HG02981 (cell line): ENCODE results near the gene RASAL2.
"Not testable (repeated sequence)": the region's sequence is repeated elsewhere in the genome, so short reads cannot be mapped to it uniquely, and the experiment has no call there.

Experiments used
- ATAC-seq: cut with Tn5 transposase; IDR thresholded peaks from one replicate; pipeline ENCODE4 v1.9.1; 2021; ENCODE audit warnings: mild to moderate bottlenecking, moderate library complexity; ENCODE audit not compliant: unreplicated experiment

RASAL2 gene

GRCh38 chr1:178151831-178152230, 57.9 kb downstream of the RASAL2 start:
- ATAC-seq, result no peak

GRCh38 chr1:178155481-178156255, 61.8 kb downstream of the RASAL2 start:
- no peak for ATAC-seq

DNA sequence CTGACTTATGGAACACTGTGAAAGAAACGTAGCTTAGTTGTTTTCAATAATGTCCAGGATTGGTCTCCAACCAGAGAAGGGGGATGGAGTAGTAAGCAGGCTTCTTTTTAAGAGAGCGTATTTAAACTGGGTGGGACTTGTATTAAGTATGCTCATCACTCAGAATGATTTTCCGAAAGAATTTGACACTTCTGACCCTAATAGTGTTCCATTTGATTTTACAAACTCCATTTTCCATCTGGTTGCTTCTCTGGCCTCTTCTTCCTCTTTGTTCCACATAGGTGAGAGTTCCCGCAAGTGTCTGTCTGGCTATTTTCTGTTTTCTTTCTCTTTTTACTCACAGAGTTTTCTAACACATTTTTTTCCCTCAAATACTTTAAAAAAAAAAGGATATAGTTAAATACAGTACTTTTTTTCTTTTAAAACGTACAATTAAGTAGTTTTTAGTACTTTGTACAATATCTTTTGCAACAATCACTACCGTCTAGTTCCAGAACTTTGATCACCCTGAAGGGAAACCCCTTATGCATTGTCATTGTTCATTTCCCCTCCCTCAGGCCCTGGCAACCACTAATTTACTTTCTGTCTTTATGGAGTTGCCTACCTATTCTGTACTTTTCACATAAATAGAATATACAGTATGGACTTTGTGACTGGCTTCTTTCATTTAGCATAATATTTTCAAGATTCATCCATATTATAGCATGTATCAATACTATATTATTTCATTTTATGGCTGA, 67.0 kb downstream of the RASAL2 start:
- no peak for ATAC-seq

- no peak for ATAC-seq
Observed at GRCh38 chr1:178161516-178161915, 67.6 kb downstream of the RASAL2 start.

GRCh38 chr1:178165196-178165595, 71.3 kb downstream of the RASAL2 start:
- ATAC-seq, result no peak

- no peak for ATAC-seq
Observed at GRCh38 chr1:178166429-178167024, 72.6 kb downstream of the RASAL2 start.

DNA sequence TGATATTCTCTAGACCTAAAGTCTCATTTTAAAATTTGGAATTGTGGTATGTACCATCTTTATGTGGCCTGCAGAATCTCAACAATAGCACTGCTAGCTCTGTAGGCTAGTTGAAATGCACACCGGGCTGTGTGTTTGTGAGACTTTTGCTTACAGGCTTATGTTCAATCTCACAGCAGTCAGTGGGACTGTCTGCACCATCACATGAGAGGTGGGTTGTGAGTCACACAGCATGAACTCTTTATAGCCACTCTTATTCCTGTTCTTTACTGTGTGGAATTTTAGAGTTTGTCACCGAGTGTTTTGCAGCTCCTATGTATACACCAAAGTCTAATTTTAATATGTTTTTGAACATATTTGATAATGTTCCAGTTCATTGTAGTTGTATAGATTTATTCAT, 74.6 kb downstream of the RASAL2 start:
- no peak for ATAC-seq

DNA sequence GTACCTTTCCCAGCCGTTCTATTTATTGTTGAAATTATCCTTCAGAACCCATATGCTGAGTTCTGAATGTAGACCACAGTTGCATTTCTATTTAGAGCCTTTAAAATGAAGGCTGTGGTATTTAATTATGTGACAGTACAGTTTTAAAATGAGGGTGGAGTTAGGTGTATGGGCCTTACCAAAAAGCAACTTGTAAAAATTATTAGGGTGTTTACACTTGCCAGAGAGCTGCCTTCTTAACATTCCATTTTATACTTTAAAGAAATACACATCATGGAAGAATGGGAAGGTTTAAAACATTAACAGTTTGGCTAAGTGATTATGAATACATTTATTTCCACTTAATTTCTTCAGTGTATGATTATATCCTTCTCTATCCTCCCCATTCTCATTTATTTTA, 75.7 kb downstream of the RASAL2 start:
- ATAC-seq, result no peak

DNA sequence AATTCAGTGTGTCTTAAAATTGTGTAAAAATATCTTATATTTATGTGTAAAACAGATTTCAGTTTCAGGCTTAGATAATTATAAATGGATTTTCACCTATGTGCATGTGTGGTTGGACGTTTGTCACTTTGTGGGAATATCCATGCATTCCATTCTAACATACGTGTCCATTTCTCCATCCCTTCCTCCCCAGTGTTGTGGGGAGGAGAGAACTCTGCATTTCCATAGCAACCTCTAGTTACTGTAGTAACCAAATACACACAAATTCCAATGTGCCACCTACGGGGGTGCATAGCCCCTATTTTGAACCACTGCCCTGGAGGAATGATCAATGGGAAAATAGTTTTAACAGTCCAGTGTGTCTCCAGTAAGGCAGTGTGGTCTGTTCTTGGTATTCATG, 79.0 kb downstream of the RASAL2 start:
- no peak for ATAC-seq

DNA sequence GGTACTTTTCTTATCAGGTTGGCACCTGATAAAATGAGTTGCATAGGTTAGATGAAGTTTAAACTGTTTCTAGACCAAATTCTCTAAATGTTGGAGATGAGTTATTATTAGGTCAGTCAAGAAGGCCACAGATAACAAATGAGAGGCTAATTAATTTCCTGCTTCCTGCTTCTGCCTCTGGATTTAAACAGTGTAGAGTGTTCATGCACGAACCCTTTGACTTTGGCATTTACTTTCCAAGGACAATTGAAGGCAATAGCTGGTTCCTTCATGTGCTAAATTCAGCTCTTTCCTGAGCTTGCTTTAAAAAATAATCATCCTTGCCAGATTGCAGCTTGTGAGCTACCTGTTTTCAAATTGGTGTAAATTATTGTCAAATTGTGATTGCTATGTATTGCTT, 80.6 kb downstream of the RASAL2 start:
- ATAC-seq, result no peak

DNA sequence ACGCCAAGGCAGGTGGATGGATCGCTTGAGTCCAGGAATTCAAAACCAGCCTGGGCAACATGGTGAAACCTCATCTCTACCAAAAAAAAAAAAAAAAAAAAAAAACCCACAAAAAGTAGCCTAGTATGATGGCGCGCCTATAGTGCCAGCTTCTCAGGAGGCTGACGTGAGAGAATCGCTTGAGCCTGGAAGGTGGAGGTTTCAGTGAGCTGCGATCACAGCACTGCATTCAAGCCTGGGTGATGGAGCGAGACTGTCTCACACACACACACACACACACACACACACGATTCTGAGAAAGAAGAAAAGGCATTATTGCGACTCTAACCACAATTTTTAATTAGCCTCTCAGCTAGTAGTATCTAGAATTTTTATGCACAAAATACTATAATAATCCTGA, 86.5 kb downstream of the RASAL2 start:
- no peak for ATAC-seq

GRCh38 chr1:178183796-178184195, 89.9 kb downstream of the RASAL2 start:
- no peak for ATAC-seq

GRCh38 chr1:178188306-178188705, 94.4 kb downstream of the RASAL2 start:
- ATAC-seq, result no peak

GRCh38 chr1:178189814-178190213, 95.9 kb downstream of the RASAL2 start:
- ATAC-seq, result no peak

DNA sequence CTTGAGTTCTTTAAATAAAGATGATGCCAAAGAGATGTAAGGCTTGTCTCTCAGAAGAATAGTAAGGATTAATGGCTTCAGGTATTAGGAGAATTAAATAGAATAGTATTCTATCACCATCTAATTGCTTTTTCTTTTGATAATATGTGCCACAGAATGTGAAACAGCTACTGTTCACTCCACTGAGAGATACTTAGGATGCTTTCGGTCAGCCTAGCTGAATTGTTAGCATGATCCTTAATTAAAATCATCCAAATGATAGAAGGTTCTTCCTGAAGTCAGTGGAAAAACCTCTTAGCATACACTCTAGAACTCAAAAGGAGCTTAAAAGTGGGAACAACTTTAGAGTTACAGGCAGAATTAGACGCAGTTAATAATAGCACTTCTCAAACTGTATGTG, 97.0 kb downstream of the RASAL2 start:
- ATAC-seq, result no peak

GRCh38 chr1:178192686-178193085, 98.8 kb downstream of the RASAL2 start:
- ATAC-seq, result no peak

GRCh38 chr1:178196631-178197030, 102.7 kb downstream of the RASAL2 start:
- no peak for ATAC-seq

DNA sequence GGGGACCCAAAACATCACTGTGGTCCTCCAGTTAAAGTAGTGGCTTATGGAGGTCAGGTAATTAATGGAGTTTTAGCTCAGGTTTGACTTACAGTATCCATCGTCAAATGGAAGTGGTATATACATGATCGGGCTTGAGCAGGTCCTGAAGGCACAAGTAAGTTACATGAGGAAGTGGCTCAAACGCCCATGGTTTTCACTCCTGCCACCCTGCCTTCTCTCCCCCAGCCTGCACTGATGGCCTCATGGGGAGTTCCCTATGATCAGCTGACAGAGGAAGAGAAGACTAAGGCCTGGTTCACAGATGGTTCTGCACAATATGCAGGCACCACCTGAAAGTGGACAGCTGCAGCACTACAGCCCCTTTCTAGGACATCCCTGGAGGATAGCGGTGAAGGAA, 108.2 kb downstream of the RASAL2 start:
- ATAC-seq, result not testable (repeated sequence)

GRCh38 chr1:178202546-178202945, 108.6 kb downstream of the RASAL2 start:
- not testable (repeated sequence) for ATAC-seq

GRCh38 chr1:178208269-178208856, 114.5 kb downstream of the RASAL2 start:
- ATAC-seq, result not testable (repeated sequence)

GRCh38 chr1:178209935-178210334, 116.0 kb downstream of the RASAL2 start:
- no peak for ATAC-seq

GRCh38 chr1:178218550-178218949, 124.6 kb downstream of the RASAL2 start:
- no peak for ATAC-seq
